Adrenal gland (tissue), 5 donors: Measurements from ENCODE around the gene FBXL17.

ENCODE experiments used
- CTCF ChIP-seq, 6 experiments: fragments of 450-650 bp in 4 of 6; fragments of 200-600 bp in 2 of 6; sonication (generic) in 1 of 6; IDR thresholded peaks; 1 replicate in 5 of 6; 2 replicates in 1 of 6; pipeline versions ENCODE4 v1.5.1 to v1.8.0; 2016 to 2021; ENCODE audit warnings: antibody characterized with exemption in 6 of 6, mild to moderate bottlenecking in 2 of 6, moderate library complexity in 1 of 6
- POLR2A ChIP-seq, 2 donors: fragments of 450-650 bp; IDR thresholded peaks; one replicate each; pipeline ENCODE4 v1.6.1; 2017; ENCODE audit warnings: antibody characterized with exemption in 2 of 2, mild to moderate bottlenecking in 2 of 2, moderate library complexity in 1 of 2
- donor health status: DM: no; HTN: no; CAD: no.

DNA sequence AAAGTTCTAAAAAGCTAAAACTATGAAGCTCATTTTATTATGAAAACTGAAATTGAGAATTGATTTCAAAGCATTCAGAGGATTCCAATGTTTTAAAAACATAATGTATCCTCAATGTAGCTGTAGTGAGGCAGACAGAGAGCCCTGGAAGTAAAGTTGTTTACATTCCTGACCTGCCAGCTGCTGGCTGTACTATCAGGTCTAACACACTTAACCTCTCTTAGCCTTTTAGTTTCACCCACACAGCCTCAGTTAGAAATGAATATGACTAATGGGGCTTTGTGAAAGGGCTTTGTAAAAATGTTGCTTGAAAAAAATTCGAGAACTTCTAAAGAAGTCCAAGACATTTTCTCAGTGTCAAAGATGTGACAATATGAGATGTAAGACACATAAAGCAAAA, 122.6 kb downstream of the FBXL17 start:
- TF ChIP-seq CTCF (IDR thresholded peaks at IDR 0.05) (no peak), POLR2A (IDR thresholded peaks at IDR 0.05) (no peak)
